A204.1 (cell line): ENCODE measurements around the gene ZCCHC24.

Source experiments
- FAIRE-seq: peaks from 2 replicates; lab custom pipeline; 2012; peaks lifted over from hg19 to GRCh38; lab: Jason Lieb, UNC

The ZCCHC24 gene

GRCh38 chr10:79445977-79446757 is 743 bp upstream of the ZCCHC24 start:
- FAIRE-seq = no peak

GRCh38 chr10:79444199-79445119 is 965 bp downstream of the ZCCHC24 start:
- no peak for FAIRE-seq

GRCh38 chr10:79443338-79444198 is 1.9 kb downstream of the ZCCHC24 start:
- FAIRE-seq = no peak

- no peak for FAIRE-seq
These were observed 3.0 kb downstream of the ZCCHC24 start for GRCh38 chr10:79442171-79443040.

- no peak for FAIRE-seq
These were observed 4.0 kb downstream of the ZCCHC24 start for GRCh38 chr10:79441433-79441832.

- no peak for FAIRE-seq
These were observed 5.1 kb downstream of the ZCCHC24 start for GRCh38 chr10:79440281-79440680.

GRCh38 chr10:79438699-79439085 is 6.7 kb downstream of the ZCCHC24 start:
- FAIRE-seq = no peak

- FAIRE-seq = no peak
These were observed 7.3 kb downstream of the ZCCHC24 start for GRCh38 chr10:79438021-79438698.

- FAIRE-seq = no peak
These were observed 8.2 kb downstream of the ZCCHC24 start for GRCh38 chr10:79437111-79437814.

- FAIRE-seq = no peak
These were observed 8.6 kb downstream of the ZCCHC24 start for GRCh38 chr10:79436850-79437103.

- FAIRE-seq = no peak
These were observed 9.2 kb downstream of the ZCCHC24 start for GRCh38 chr10:79436066-79436849.

GRCh38 chr10:79435271-79436065 is 10.0 kb downstream of the ZCCHC24 start:
- FAIRE-seq = no peak

- FAIRE-seq = no peak
These were observed 10.6 kb downstream of the ZCCHC24 start for GRCh38 chr10:79434821-79435251.

- no peak for FAIRE-seq
These were observed 11.2 kb downstream of the ZCCHC24 start for GRCh38 chr10:79434223-79434687.

- FAIRE-seq = no peak
These were observed 11.9 kb downstream of the ZCCHC24 start for GRCh38 chr10:79433324-79434222.

GRCh38 chr10:79431891-79432831 is 13.3 kb downstream of the ZCCHC24 start:
- FAIRE-seq = no peak
